Testis (tissue), 5 donors: ENCODE data around the gene PCDHA7. TPM values are rescaled to one million over a fixed set of nuclear protein-coding genes. Genes with fewer than 3 reads are reported as not detected.
"Not testable (repeated sequence)": the region's sequence is repeated elsewhere in the genome, so short reads cannot be mapped to it uniquely, and the experiment has no call there.

Experiments
- DNase-seq: peaks from one replicate; pipeline ENCODE4 v3.0.0-alpha.2; 2019
- H3K27ac ChIP-seq, 2 donors: fragments of 200-600 bp; sonication (generic); one replicate each; pipeline ENCODE4 v1.5.1; 2019
- H3K27me3 ChIP-seq: fragments of 200-600 bp; sonication (generic); one replicate; pipeline ENCODE4 v1.5.1; 2019
- H3K36me3 ChIP-seq: fragments of 200-600 bp; sonication (generic); one replicate; pipeline ENCODE4 v1.5.1; 2017; ENCODE audit warnings: low read depth; ENCODE audit errors: missing control alignments
- H3K4me1 ChIP-seq: fragments of 200-600 bp; sonication (generic); one replicate; pipeline ENCODE4 v1.5.1; 2019
- H3K4me3 ChIP-seq, 2 donors: fragments of 200-600 bp; sonication (generic); one replicate each; pipeline ENCODE4 v1.5.1; 2017 to 2019
- H3K9me3 ChIP-seq: fragments of 200-600 bp; sonication (generic); one replicate; pipeline ENCODE4 v1.5.1; 2017
- POLR2A ChIP-seq: fragments of 450-650 bp; IDR thresholded peaks from one replicate; pipeline ENCODE4 v1.6.1; 2017; ENCODE audit warnings: antibody characterized with exemption, mild to moderate bottlenecking, moderate library complexity
- WGBS, 2 donors: methylation state at CpG; one replicate each; pipeline ENCODE4 v1.1.5; 2018; 5-methylcytosine and 5-hydroxymethylcytosine counted together
- intact Hi-C: fragments of 100-400 bp; cut with DNase I; formaldehyde crosslinking; loops from one replicate; pipeline ENCODE4 v1.15.1; 2023; ENCODE audit warnings: low total_unique reads
- long read RNA-seq, 2 donors: transcript quantifications; one replicate each; lab custom pipeline, GENCODE V29; 2026
- polyA plus RNA-seq: library from polyadenylated mRNA; stranded (reverse); fragments of 350-450 nt; fragmentation: Illumina TruSeq; extraction: RNeasy Lipid Tissue Mini Kit (QIAGEN cat#74804); gene quantifications from one replicate; pipeline ENCODE4 v1.2.3, GENCODE V29; 2014; ENCODE audit warnings: low read depth, low replicate concordance; ENCODE audit not compliant: insufficient read depth
- total RNA-seq, 2 donors: library from RNA; depleted of rRNA; stranded (reverse); fragments of >200 nt; gene quantifications; one replicate each; pipeline ENCODE4 v1.2.3, GENCODE V29; 2016
- TF ChIP-seq, protein P1 (sequence below), 3 experiments: fragments of 450-650 bp in 2 of 3; fragments of 200-600 bp in 1 of 3; sonication (generic) in 1 of 3; IDR thresholded peaks; one replicate each; pipeline ENCODE4 v1.5.1; 2016 to 2019; ENCODE audit warnings: antibody characterized with exemption in 3 of 3, mild to moderate bottlenecking in 2 of 3, moderate library complexity in 1 of 3

PCDHA7 gene, protein sequence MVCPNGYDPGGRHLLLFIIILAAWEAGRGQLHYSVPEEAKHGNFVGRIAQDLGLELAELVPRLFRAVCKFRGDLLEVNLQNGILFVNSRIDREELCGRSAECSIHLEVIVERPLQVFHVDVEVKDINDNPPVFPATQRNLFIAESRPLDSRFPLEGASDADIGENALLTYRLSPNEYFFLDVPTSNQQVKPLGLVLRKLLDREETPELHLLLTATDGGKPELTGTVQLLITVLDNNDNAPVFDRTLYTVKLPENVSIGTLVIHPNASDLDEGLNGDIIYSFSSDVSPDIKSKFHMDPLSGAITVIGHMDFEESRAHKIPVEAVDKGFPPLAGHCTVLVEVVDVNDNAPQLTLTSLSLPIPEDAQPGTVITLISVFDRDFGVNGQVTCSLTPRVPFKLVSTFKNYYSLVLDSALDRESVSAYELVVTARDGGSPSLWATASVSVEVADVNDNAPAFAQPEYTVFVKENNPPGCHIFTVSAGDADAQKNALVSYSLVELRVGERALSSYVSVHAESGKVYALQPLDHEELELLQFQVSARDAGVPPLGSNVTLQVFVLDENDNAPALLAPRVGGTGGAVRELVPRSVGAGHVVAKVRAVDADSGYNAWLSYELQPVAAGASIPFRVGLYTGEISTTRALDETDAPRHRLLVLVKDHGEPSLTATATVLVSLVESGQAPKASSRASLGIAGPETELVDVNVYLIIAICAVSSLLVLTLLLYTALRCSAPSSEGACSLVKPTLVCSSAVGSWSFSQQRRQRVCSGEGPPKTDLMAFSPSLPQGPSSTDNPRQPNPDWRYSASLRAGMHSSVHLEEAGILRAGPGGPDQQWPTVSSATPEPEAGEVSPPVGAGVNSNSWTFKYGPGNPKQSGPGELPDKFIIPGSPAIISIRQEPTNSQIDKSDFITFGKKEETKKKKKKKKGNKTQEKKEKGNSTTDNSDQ
- total RNA-seq (1 to 10 TPM; 2.7 to 3.8 TPM), polyA plus RNA-seq (0.78 TPM)
- long read RNA-seq, donor 1 = 0 reads
- long read RNA-seq, donor 2 = 0 reads

DNA sequence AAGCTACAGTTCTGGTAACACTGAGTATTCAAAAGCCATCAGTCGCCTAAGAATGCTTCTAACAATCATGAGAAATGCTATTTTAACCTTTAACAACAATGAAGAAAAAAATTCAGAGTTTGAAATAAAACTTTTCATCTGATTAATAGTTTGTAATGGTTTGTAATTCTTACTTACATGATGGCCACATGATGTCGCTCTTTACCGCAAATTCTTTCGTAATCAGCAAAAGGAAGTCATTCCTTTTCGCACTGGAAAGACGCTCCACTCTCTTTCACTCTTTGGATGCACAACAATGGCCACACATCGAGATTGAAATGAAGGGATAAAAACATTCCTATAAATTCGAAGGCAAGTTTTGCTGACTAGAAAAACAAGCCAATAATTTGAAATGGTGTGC, at the start of gene PCDHA7:
TSS of gene PCDHA7 (plus strand) at position 277 of the 400 bp plus-strand sequence. CDS start at position 392, 115 bp downstream.
- no peaks in the 10 kb centered on the region for H3K36me3 ChIP-seq
- no peak for DNase-seq

DNA sequence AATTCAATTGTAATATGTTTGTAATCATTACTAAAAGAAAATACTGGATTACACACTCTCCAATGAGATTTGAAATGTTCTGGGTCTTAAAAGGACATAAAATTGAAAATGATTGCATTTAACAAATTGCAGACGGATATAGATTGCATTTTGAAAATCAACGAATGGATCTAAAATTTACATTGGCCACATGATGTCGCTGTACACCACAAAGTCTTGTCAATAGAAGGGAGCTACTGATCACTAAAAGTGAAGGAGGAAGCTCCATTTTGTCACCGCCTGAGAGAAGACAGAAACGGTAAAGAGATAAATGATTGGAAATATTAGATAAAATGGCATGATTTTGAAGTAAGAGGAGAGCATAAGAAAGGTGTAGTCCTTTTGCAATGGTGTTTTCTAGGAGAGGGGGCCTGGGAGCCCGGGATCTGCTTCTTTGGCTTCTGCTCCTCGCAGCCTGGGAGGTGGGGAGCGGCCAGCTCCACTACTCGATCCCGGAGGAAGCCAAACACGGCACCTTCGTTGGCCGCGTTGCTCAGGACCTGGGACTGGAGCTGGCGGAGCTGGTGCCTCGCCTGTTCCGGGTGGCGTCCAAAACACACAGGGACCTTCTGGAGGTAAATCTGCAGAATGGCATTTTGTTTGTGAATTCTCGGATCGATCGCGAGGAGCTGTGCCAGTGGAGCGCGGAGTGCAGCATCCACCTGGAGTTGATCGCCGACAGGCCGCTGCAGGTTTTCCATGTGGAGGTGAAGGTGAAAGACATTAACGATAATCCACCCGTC, 48.0 kb upstream of the PCDHA7 start, which contains the start of gene PCDHA1:
TSS of gene PCDHA1 (plus strand) at position 236 of the 782 bp plus-strand sequence.
- no peak for TF ChIP-seq POLR2A
- TF ChIP-seq, protein P1, sequence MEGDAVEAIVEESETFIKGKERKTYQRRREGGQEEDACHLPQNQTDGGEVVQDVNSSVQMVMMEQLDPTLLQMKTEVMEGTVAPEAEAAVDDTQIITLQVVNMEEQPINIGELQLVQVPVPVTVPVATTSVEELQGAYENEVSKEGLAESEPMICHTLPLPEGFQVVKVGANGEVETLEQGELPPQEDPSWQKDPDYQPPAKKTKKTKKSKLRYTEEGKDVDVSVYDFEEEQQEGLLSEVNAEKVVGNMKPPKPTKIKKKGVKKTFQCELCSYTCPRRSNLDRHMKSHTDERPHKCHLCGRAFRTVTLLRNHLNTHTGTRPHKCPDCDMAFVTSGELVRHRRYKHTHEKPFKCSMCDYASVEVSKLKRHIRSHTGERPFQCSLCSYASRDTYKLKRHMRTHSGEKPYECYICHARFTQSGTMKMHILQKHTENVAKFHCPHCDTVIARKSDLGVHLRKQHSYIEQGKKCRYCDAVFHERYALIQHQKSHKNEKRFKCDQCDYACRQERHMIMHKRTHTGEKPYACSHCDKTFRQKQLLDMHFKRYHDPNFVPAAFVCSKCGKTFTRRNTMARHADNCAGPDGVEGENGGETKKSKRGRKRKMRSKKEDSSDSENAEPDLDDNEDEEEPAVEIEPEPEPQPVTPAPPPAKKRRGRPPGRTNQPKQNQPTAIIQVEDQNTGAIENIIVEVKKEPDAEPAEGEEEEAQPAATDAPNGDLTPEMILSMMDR (IDR thresholded peaks at IDR 0.05) = no peak
- WGBS, 2 donors = 15 to 24% methylated on average over 21 to 29 of the region's 29 CpGs
- Histone ChIP-seq H3K4me1 (no peaks in the 10 kb centered on the region), H3K27ac (no peak within 1 kb of the TSS), H3K27me3 (peaks cover 4% of the 10 kb centered on the region), H3K36me3 (no peaks in the 10 kb centered on the region), H3K4me3 (no peak within 1 kb of the TSS), H3K9me3 (no peaks in the 10 kb centered on the region)
- intact Hi-C loops = no loop called here
- peak; percentile 14 for DNase-seq

More for the DNA sequence above, at the start of gene PCDHA7:
- no peaks in the 10 kb centered on the region for H3K4me1 ChIP-seq
- H3K27me3 ChIP-seq = no peaks in the 10 kb centered on the region
- 2 to 9% methylated on average over 8 of the region's 8 CpGs for WGBS, 2 donors
- intact Hi-C loops = no loop called here
- no peaks in the 10 kb centered on the region for H3K9me3 ChIP-seq
- H3K4me3 ChIP-seq = no peak within 1 kb of the TSS
- TF ChIP-seq, protein P1 (IDR thresholded peaks at IDR 0.05) = peak in 1 of 3 experiments; percentile 5
- TF ChIP-seq POLR2A = no peak
- no peak within 1 kb of the TSS for H3K27ac ChIP-seq

DNA sequence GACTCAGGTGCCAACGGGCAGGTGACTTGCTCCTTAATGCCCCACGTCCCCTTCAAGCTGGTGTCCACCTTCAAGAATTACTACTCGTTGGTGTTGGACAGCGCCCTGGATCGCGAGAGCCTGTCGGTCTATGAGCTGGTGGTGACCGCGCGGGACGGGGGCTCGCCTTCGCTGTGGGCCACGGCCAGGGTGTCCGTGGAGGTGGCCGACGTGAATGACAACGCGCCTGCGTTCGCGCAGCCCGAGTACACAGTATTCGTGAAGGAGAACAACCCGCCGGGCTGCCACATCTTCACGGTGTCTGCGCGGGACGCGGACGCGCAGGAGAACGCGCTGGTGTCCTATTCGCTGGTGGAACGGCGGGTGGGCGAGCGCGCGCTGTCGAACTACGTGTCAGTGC, 46.6 kb upstream of the PCDHA7 start:
- H3K36me3 ChIP-seq, intact Hi-C loops, H3K9me3 ChIP-seq, H3K27ac ChIP-seq, H3K4me1 ChIP-seq, H3K27me3 ChIP-seq, H3K4me3 ChIP-seq: not testable (repeated sequence)
- WGBS, 2 donors = 21 to 31% methylated on average over 44 of the region's 44 CpGs
- peak; percentile 16 for DNase-seq

DNA sequence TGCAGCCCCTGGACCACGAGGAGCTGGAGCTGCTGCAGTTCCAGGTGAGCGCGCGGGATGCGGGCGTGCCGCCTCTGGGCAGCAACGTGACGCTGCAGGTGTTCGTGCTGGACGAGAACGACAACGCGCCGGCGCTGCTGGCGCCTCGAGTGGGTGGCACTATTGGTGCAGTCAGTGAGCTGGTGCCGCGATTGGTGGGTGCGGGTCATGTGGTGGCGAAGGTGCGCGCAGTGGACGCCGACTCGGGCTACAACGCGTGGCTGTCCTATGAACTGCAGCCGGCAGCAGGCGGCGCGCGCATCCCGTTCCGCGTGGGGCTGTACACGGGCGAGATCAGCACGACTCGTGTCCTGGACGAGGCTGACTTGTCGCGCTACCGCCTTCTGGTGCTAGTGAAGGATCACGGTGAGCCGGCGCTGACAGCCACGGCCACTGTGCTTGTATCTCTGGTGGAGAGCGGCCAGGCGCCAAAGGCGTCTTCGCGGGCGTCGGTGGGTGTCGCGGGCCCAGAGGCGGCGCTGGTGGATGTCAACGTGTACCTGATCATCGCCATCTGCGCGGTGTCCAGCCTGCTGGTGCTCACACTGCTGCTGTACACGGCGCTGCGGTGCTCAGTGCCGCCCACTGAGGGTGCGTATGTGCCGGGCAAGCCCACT, 46.1 kb upstream of the PCDHA7 start:
- H3K27me3 ChIP-seq, H3K4me3 ChIP-seq, H3K27ac ChIP-seq, H3K4me1 ChIP-seq, H3K9me3 ChIP-seq, H3K36me3 ChIP-seq, intact Hi-C loops: not testable (repeated sequence)
- peak; percentile 18 for DNase-seq
- 17 to 27% methylated on average over 14 to 57 of the region's 70 CpGs for WGBS, 2 donors

DNA sequence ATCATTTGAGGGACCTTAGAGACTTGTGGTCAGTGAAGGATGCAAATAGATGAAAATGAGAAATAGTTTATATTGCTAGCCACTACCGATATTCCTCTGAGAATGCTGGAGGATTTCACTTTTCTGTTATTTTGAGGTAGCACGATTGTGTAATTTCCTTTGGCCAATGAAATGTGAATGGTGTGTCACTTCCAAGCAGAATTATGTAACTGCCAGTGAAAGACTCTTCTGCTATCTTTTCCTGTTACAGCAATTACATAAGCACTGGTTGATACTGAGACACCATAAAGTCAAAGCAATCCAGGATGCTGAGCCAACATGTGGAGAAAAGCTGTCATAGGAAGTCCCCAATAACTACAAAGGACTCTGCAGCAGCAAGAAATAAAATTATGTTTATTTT, 43.0 kb upstream of the PCDHA7 start:
- intact Hi-C loops = no loop called here
- Histone ChIP-seq H3K36me3 (no peaks in the 10 kb centered on the region), H3K9me3 (no peaks in the 10 kb centered on the region), H3K27ac (no peak overlapping the region), H3K27me3 (peaks cover 4% of the 10 kb centered on the region), H3K4me1 (no peaks in the 10 kb centered on the region), H3K4me3 (no peak overlapping the region)
- no peak for DNase-seq
- TF ChIP-seq POLR2A = no peak
- TF ChIP-seq, protein P1 (IDR thresholded peaks at IDR 0.05) = no peak
- 36 to 39% methylated on average over 2 of the region's 2 CpGs for WGBS, 2 donors
